IMR-90 (cell line): ENCODE data around the gene UNC13C. TPM values are rescaled to one million over a fixed set of nuclear protein-coding genes. Genes with fewer than 3 reads are reported as not detected.

ENCODE experiments used
- ATAC-seq: fragments of 200-7000 bp; cut with Tn5 transposase; 2 replicates; pipeline ENCODE4 v1.9.1; 2020; ENCODE audit warnings: low read depth, mild to moderate bottlenecking, moderate library complexity
- BruUV-seq: library from RNA; stranded (reverse); fragments of 400-500 nt; replicated peaks from 2 replicates; lab custom pipeline; 2021; lab: Mats Ljungman, UMichigan
- CTCF ChIA-PET: fragments of 300-600 bp; formaldehyde crosslinking; extraction: SDS; loops from one replicate; lab custom pipeline; 2021; ENCODE audit warnings: antibody characterized with exemption; lab: Yijun Ruan, JAX
- POLR2A ChIA-PET: fragments of 300-600 bp; sonication (Branson Sonifier 250); formaldehyde crosslinking; loops from one replicate; lab custom pipeline; 2022; ENCODE audit warnings: antibody characterized with exemption; ENCODE audit not compliant: unreplicated experiment; lab: Charles Lee
- DNase-seq: peaks from one replicate; pipeline ENCODE4 v3.0.0; 2013
- H2AFZ ChIP-seq: replicated peaks from 2 replicates; pipeline ENCODE3; 2013; ENCODE audit warnings: low read length, mild to moderate bottlenecking; ENCODE audit not compliant: poor library complexity
- H2AK5ac ChIP-seq: 2 replicates; pipeline ENCODE4 v1.6.1; 2013; ENCODE audit warnings: low read depth, low read length, inconsistent platforms
- H2AK9ac ChIP-seq: replicated peaks from 2 replicates; pipeline ENCODE3; 2013; ENCODE audit warnings: mild to moderate bottlenecking, low read depth, low read length, moderate library complexity; ENCODE audit not compliant: poor library complexity
- H2BK120ac ChIP-seq: 2 replicates; pipeline ENCODE4 v1.6.1; 2013; ENCODE audit warnings: low read depth, low read length, inconsistent platforms
- H2BK15ac ChIP-seq: 3 replicates; pipeline ENCODE4 v1.6.1; 2013; ENCODE audit warnings: low read depth, low read length, inconsistent platforms
- H2BK20ac ChIP-seq: 2 replicates; pipeline ENCODE4 v1.6.1; 2013; ENCODE audit warnings: low read depth, mild to moderate bottlenecking, inconsistent platforms, low read length, moderate library complexity
- H2BK5ac ChIP-seq: 2 replicates; pipeline ENCODE4 v1.6.1; 2013; ENCODE audit warnings: mild to moderate bottlenecking, low read depth, low read length, inconsistent platforms; ENCODE audit not compliant: poor library complexity, severe bottlenecking
- H3K14ac ChIP-seq: replicated peaks from 2 replicates; pipeline ENCODE4 v1.6.1; 2013; ENCODE audit warnings: low read depth, low read length, inconsistent platforms
- H3K18ac ChIP-seq: 2 replicates; pipeline ENCODE4 v1.6.1; 2013; ENCODE audit warnings: low read depth, low read length, control low read depth
- H3K23ac ChIP-seq: 2 replicates; pipeline ENCODE4 v1.6.1; 2013; ENCODE audit warnings: low read depth, low read length, inconsistent platforms
- H3K27ac ChIP-seq: 2 replicates; pipeline ENCODE4 v1.5.1; 2013; ENCODE audit warnings: mild to moderate bottlenecking, control low read depth, low read length; ENCODE audit not compliant: insufficient read depth
- H3K27me3 ChIP-seq: 2 replicates; pipeline ENCODE4 v1.6.1; 2013; ENCODE audit warnings: low read length; ENCODE audit not compliant: control insufficient read depth, insufficient read depth
- H3K36me3 ChIP-seq: 2 replicates; pipeline ENCODE4 v1.6.1; 2013; ENCODE audit warnings: low read length, mixed read lengths; ENCODE audit not compliant: control insufficient read depth, insufficient read depth
- H3K4ac ChIP-seq: 2 replicates; pipeline ENCODE4 v1.6.1; 2013; ENCODE audit warnings: low read depth, low read length, inconsistent platforms
- H3K4me1 ChIP-seq: 2 replicates; pipeline ENCODE4 v1.6.1; 2013; ENCODE audit warnings: low read length, mixed read lengths; ENCODE audit not compliant: control insufficient read depth, insufficient read depth
- H3K4me2 ChIP-seq: 2 replicates; pipeline ENCODE4 v1.6.1; 2013; ENCODE audit warnings: low read depth, mild to moderate bottlenecking, control low read depth, low read length, moderate library complexity
- H3K4me3 ChIP-seq: 2 replicates; pipeline ENCODE4 v1.5.1; 2013; ENCODE audit warnings: low read depth, mild to moderate bottlenecking, control low read depth, low read length, moderate library complexity; ENCODE audit not compliant: insufficient read depth
- H3K56ac ChIP-seq: 2 replicates; pipeline ENCODE4 v1.6.1; 2013; ENCODE audit warnings: low read length, inconsistent platforms; ENCODE audit not compliant: insufficient read depth; ENCODE audit errors: extremely low read depth
- H3K79me1 ChIP-seq, 2 experiments: 2 replicates each; pipeline ENCODE4 v1.6.1; 2013; ENCODE audit warnings: low read length in 2 of 2, inconsistent platforms in 1 of 2, low read depth in 1 of 2
- H3K9ac ChIP-seq: 2 replicates; pipeline ENCODE4 v1.6.1; 2013; ENCODE audit warnings: low read depth, low read length, control low read depth
- H3K9me1 ChIP-seq: 2 replicates; pipeline ENCODE4 v1.6.1; 2013; ENCODE audit warnings: low read length, inconsistent platforms; ENCODE audit not compliant: insufficient read depth
- H3K9me3 ChIP-seq: 2 replicates; pipeline ENCODE4 v1.6.1; 2013; ENCODE audit warnings: low read length; ENCODE audit not compliant: control insufficient read depth, insufficient read depth
- H4K20me1 ChIP-seq: 2 replicates; pipeline ENCODE4 v1.6.1; 2013; ENCODE audit warnings: low read length, inconsistent platforms; ENCODE audit not compliant: insufficient read depth
- H4K5ac ChIP-seq: 2 replicates; pipeline ENCODE4 v1.6.1; 2013; ENCODE audit warnings: mild to moderate bottlenecking, low read depth, low read length, control low read depth
- H4K8ac ChIP-seq, 2 experiments: 2 replicates each; pipeline ENCODE4 v1.6.1; 2013; ENCODE audit warnings: low read depth in 2 of 2, low read length in 2 of 2, control low read depth in 1 of 2, inconsistent platforms in 1 of 2
- H4K91ac ChIP-seq: 2 replicates; pipeline ENCODE4 v1.6.1; 2013; ENCODE audit warnings: low read depth, low read length, inconsistent platforms; ENCODE audit not compliant: insufficient read depth
- BHLHE40 ChIP-seq: fragments of 150-350 bp; IDR thresholded peaks from 2 replicates; pipeline ENCODE4 v1.6.1; 2016; ENCODE audit warnings: mild to moderate bottlenecking, low read depth, low read length
- CEBPB ChIP-seq: IDR thresholded peaks from 2 replicates; pipeline ENCODE4 v1.6.1; 2012; ENCODE audit warnings: low read depth, low read length, improper control_type of control experiment
- MAFK ChIP-seq: IDR thresholded peaks from 2 replicates; pipeline ENCODE4 v1.6.1; 2012; ENCODE audit warnings: low read depth, low read length, improper control_type of control experiment
- MXI1 ChIP-seq: IDR thresholded peaks from 2 replicates; pipeline ENCODE4 v1.6.1; 2012; ENCODE audit warnings: low read depth, mild to moderate bottlenecking, low read length, moderate library complexity, borderline replicate concordance
- NFE2L2 ChIP-seq: fragments of 150-350 bp; IDR thresholded peaks from 2 replicates; pipeline ENCODE4 v1.6.1; 2016; ENCODE audit warnings: low read depth, mild to moderate bottlenecking, low read length
- RFX5 ChIP-seq: IDR thresholded peaks from 2 replicates; pipeline ENCODE4 v1.8.0; 2012; ENCODE audit warnings: low read depth, mild to moderate bottlenecking, low read length, moderate library complexity
- SMC3 ChIP-seq: fragments of 150-350 bp; IDR thresholded peaks from 2 replicates; pipeline ENCODE4 v1.6.1; 2016; ENCODE audit warnings: low read depth, mild to moderate bottlenecking, antibody characterized with exemption, low read length, moderate library complexity
- WGBS, 2 experiments: methylation state at CpG; one replicate each; pipeline versions ENCODE4 v1.1.5 to v1.1.7; 2013; ENCODE audit warnings: missing lambda C conversion rate in 2 of 2; ENCODE audit not compliant: insufficient read length in 1 of 2; ENCODE audit errors: extremely low coverage in 2 of 2; 5-methylcytosine and 5-hydroxymethylcytosine counted together
- dilution Hi-C: fragments of 300-500 bp; cut with HindIII; formaldehyde crosslinking; loops from one replicate; pipeline ENCODE4 v1.14.3; 2018; ENCODE audit warnings: low sequenced_read_pairs; ENCODE audit not compliant: unreplicated experiment
- in situ Hi-C: fragments of 300-500 bp; cut with MboI; formaldehyde crosslinking; loops from 3 replicates; pipeline ENCODE4 v1.14.3; 2019; ENCODE audit warnings: low sequenced_read_pairs, inconsistent platforms, mixed read lengths
- intact Hi-C: fragments of 100-400 bp; cut with micrococcal nuclease; formaldehyde crosslinking; loops from 2 replicates; pipeline ENCODE4 v1.10.0; 2022
- polyA plus RNA-seq, 3 experiments: library from polyadenylated mRNA; depleted of rRNA; stranded (reverse); fragments of >200 nt; gene quantifications; 2 replicates each; pipeline ENCODE4 v1.2.3, GENCODE V29; 2012; ENCODE audit warnings: low replicate concordance in 1 of 3
- total RNA-seq: library from RNA; depleted of rRNA; stranded (reverse); fragments of >200 nt; gene quantifications from 2 replicates; pipeline ENCODE4 v1.2.3, GENCODE V29; 2012
- TF ChIP-seq, protein P1 (sequence below): conservative IDR thresholded peaks from 2 replicates; pipeline ENCODE4 v1.5.1; 2012; ENCODE audit warnings: mild to moderate bottlenecking, low read depth, low read length, improper control_type of control experiment

The UNC13C gene
- total and polyA plus RNA-seq, 2 of the 4 experiments (the other 2 are of a cell fraction) = not detected

DNA sequence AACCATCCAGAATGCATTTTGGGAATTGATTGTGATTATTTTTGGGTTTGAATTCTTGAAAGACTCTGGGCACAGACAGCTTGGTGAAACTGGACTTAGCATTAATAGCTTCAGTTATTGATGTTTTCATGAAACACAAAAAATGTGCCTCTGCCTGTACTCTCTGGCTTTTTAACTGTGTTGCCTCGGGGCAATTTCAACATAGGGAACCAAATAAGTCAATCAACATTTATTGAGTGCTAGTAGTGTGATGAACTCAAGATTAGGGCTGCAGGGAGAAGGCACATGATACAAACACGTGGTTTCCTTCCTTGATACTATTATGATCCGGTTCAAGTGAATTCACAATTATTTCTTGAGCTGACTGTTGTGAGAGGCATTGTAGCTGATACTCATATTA is 50.8 kb downstream of the UNC13C start:
- ATAC-seq (no peak), DNase-seq (no peak)
- intact Hi-C loops = no loop called here
- no peak overlapping the region for H2AK5ac ChIP-seq
- no peak overlapping the region for H3K56ac ChIP-seq
- no peak overlapping the region for H2BK120ac ChIP-seq
- H3K14ac ChIP-seq = no peak overlapping the region
- no peaks in the 10 kb centered on the region for H3K4me1 ChIP-seq
- WGBS, 2 experiments = no CpG with 5 or more reads among the region's 3 CpGs
- H2AK9ac ChIP-seq = no peak overlapping the region
- H3K23ac ChIP-seq = no peak overlapping the region
- no peak overlapping the region for H3K9ac ChIP-seq
- H2AFZ ChIP-seq = no peak overlapping the region
- TF ChIP-seq, protein P1, sequence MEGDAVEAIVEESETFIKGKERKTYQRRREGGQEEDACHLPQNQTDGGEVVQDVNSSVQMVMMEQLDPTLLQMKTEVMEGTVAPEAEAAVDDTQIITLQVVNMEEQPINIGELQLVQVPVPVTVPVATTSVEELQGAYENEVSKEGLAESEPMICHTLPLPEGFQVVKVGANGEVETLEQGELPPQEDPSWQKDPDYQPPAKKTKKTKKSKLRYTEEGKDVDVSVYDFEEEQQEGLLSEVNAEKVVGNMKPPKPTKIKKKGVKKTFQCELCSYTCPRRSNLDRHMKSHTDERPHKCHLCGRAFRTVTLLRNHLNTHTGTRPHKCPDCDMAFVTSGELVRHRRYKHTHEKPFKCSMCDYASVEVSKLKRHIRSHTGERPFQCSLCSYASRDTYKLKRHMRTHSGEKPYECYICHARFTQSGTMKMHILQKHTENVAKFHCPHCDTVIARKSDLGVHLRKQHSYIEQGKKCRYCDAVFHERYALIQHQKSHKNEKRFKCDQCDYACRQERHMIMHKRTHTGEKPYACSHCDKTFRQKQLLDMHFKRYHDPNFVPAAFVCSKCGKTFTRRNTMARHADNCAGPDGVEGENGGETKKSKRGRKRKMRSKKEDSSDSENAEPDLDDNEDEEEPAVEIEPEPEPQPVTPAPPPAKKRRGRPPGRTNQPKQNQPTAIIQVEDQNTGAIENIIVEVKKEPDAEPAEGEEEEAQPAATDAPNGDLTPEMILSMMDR = no peak
- TF ChIP-seq MAFK = no peak
- TF ChIP-seq MXI1 = no peak
- no peak for TF ChIP-seq CEBPB
- no peak for TF ChIP-seq RFX5
- TF ChIP-seq SMC3 = no peak
- TF ChIP-seq NFE2L2 = no peak
- TF ChIP-seq BHLHE40 = no peak
- no peak overlapping the region for H2BK15ac ChIP-seq
- no peaks in the 10 kb centered on the region for H3K9me1 ChIP-seq
- H4K5ac ChIP-seq = no peak overlapping the region
- H3K79me1 ChIP-seq = no peaks in the 10 kb centered on the region
- ChIA-PET POLR2A (no interaction called here), CTCF (no interaction called here)
- no peak overlapping the region for H4K8ac ChIP-seq
- H3K36me3 ChIP-seq = no peaks in the 10 kb centered on the region
- BruUV-seq = no TSS peak
- H3K27me3 ChIP-seq = no peaks in the 10 kb centered on the region
- dilution Hi-C loops = no loop called here
- in situ Hi-C loops = no loop called here
- no peak overlapping the region for H3K4ac ChIP-seq
- H3K27ac ChIP-seq = no peak overlapping the region
- H3K4me2 ChIP-seq = no peak overlapping the region
- no peak overlapping the region for H3K4me3 ChIP-seq
- no peaks in the 10 kb centered on the region for H4K20me1 ChIP-seq
- peaks cover 5% of the 10 kb centered on the region for H3K9me3 ChIP-seq
- H2BK20ac ChIP-seq = no peak overlapping the region
- no peak overlapping the region for H4K91ac ChIP-seq
- H3K18ac ChIP-seq = no peak overlapping the region
- H2BK5ac ChIP-seq = no peak overlapping the region
